ENCODE results near the gene OR6S1.

The OR6S1 gene

GRCh38 chr14:20642182-20642581 is 691 bp upstream of the OR6S1 start:
- Histone ChIP-seq H3K27me3 (ENCODE audit: control insufficient read depth, insufficient read depth, low read length) (peaks cover 5% of the 10 kb centered on the region), H3K36me3 (ENCODE audit: control insufficient read depth, insufficient read depth, low read length) (no peaks in the 10 kb centered on the region)

GRCh38 chr14:20632831-20633691 is 8.4 kb downstream of the OR6S1 start:
- H3K36me3 ChIP-seq (ENCODE audit: control insufficient read depth, insufficient read depth, low read length): no peaks in the 10 kb centered on the region
- peaks cover 27% of the 10 kb centered on the region for H3K4me1 ChIP-seq (ENCODE audit: control insufficient read depth, insufficient read depth, low read length)
- H3K27me3 ChIP-seq (ENCODE audit: control insufficient read depth, insufficient read depth, low read length): peaks cover 35% of the 10 kb centered on the region
- peak overlapping the region; percentile 12 for H3K4me3 ChIP-seq (ENCODE audit: low read length)
- no peaks in the 10 kb centered on the region for H3K9me3 ChIP-seq (ENCODE audit: control insufficient read depth, low read length)
- H3K9ac ChIP-seq (ENCODE audit: low read length): no peak overlapping the region

More at GRCh38 chr14:20642182-20642581, 691 bp upstream of the OR6S1 start:
- Histone ChIP-seq H3K9me3 (ENCODE audit: control insufficient read depth, low read length) (no peaks in the 10 kb centered on the region), H3K4me1 (ENCODE audit: control insufficient read depth, insufficient read depth, low read length) (no peaks in the 10 kb centered on the region), H3K9ac (ENCODE audit: low read length) (no peak overlapping the region), H3K4me3 (ENCODE audit: low read length) (no peak overlapping the region)

- Histone ChIP-seq H3K27me3 (ENCODE audit: control insufficient read depth, insufficient read depth, low read length) (peaks cover 39% of the 10 kb centered on the region), H3K4me1 (ENCODE audit: control insufficient read depth, insufficient read depth, low read length) (peaks cover 27% of the 10 kb centered on the region), H3K9ac (ENCODE audit: low read length) (no peak overlapping the region), H3K36me3 (ENCODE audit: control insufficient read depth, insufficient read depth, low read length) (no peaks in the 10 kb centered on the region), H3K4me3 (ENCODE audit: low read length) (peak overlapping the region; percentile 12), H3K9me3 (ENCODE audit: control insufficient read depth, low read length) (no peaks in the 10 kb centered on the region)
These were observed 9.1 kb downstream of the OR6S1 start for GRCh38 chr14:20632448-20632830.

- H3K36me3 ChIP-seq (ENCODE audit: control insufficient read depth, insufficient read depth, low read length): no peaks in the 10 kb centered on the region
- H3K27me3 ChIP-seq (ENCODE audit: control insufficient read depth, insufficient read depth, low read length): peaks cover 36% of the 10 kb centered on the region
- no peak overlapping the region for H3K4me3 ChIP-seq (ENCODE audit: low read length)
- peaks cover 27% of the 10 kb centered on the region for H3K4me1 ChIP-seq (ENCODE audit: control insufficient read depth, insufficient read depth, low read length)
- H3K9me3 ChIP-seq (ENCODE audit: control insufficient read depth, low read length): no peaks in the 10 kb centered on the region
- H3K9ac ChIP-seq (ENCODE audit: low read length): peak overlapping the region; percentile 36
These were observed 9.6 kb downstream of the OR6S1 start for GRCh38 chr14:20631880-20632389.

- Histone ChIP-seq H3K27me3 (ENCODE audit: control insufficient read depth, insufficient read depth, low read length) (peaks cover 36% of the 10 kb centered on the region), H3K9ac (ENCODE audit: low read length) (peak overlapping the region; percentile 36)
These were observed 10.2 kb downstream of the OR6S1 start for GRCh38 chr14:20631023-20631879.

GRCh38 chr14:20630340-20631022 is 11.0 kb downstream of the OR6S1 start:
- Histone ChIP-seq H3K27me3 (ENCODE audit: control insufficient read depth, insufficient read depth, low read length) (peaks cover 36% of the 10 kb centered on the region), H3K36me3 (ENCODE audit: control insufficient read depth, insufficient read depth, low read length) (no peaks in the 10 kb centered on the region), H3K4me3 (ENCODE audit: low read length) (peak overlapping the region; percentile 11), H3K9me3 (ENCODE audit: control insufficient read depth, low read length) (no peaks in the 10 kb centered on the region), H3K4me1 (ENCODE audit: control insufficient read depth, insufficient read depth, low read length) (peaks cover 27% of the 10 kb centered on the region), H3K9ac (ENCODE audit: low read length) (no peak overlapping the region)

More at GRCh38 chr14:20631023-20631879, 10.2 kb downstream of the OR6S1 start:
- H3K4me1 ChIP-seq (ENCODE audit: control insufficient read depth, insufficient read depth, low read length): peaks cover 27% of the 10 kb centered on the region
- H3K4me3 ChIP-seq (ENCODE audit: low read length): no peak overlapping the region
- H3K9me3 ChIP-seq (ENCODE audit: control insufficient read depth, low read length): no peaks in the 10 kb centered on the region
- H3K36me3 ChIP-seq (ENCODE audit: control insufficient read depth, insufficient read depth, low read length): no peaks in the 10 kb centered on the region

GRCh38 chr14:20628063-20628854 is 13.2 kb downstream of the OR6S1 start:
- Histone ChIP-seq H3K9ac (ENCODE audit: low read length) (no peak overlapping the region), H3K4me1 (ENCODE audit: control insufficient read depth, insufficient read depth, low read length) (peaks cover 38% of the 10 kb centered on the region), H3K27me3 (ENCODE audit: control insufficient read depth, insufficient read depth, low read length) (peaks cover 29% of the 10 kb centered on the region)

GRCh38 chr14:20627346-20628027 is 14.0 kb downstream of the OR6S1 start:
- Histone ChIP-seq H3K9me3 (ENCODE audit: control insufficient read depth, low read length) (no peaks in the 10 kb centered on the region), H3K9ac (ENCODE audit: low read length) (no peak overlapping the region), H3K4me3 (ENCODE audit: low read length) (no peak overlapping the region), H3K4me1 (ENCODE audit: control insufficient read depth, insufficient read depth, low read length) (peaks cover 31% of the 10 kb centered on the region), H3K36me3 (ENCODE audit: control insufficient read depth, insufficient read depth, low read length) (no peaks in the 10 kb centered on the region), H3K27me3 (ENCODE audit: control insufficient read depth, insufficient read depth, low read length) (peaks cover 22% of the 10 kb centered on the region)

More at GRCh38 chr14:20628063-20628854, 13.2 kb downstream of the OR6S1 start:
- Histone ChIP-seq H3K36me3 (ENCODE audit: control insufficient read depth, insufficient read depth, low read length) (no peaks in the 10 kb centered on the region), H3K9me3 (ENCODE audit: control insufficient read depth, low read length) (no peaks in the 10 kb centered on the region), H3K4me3 (ENCODE audit: low read length) (no peak overlapping the region)

- H3K4me1 ChIP-seq (ENCODE audit: control insufficient read depth, insufficient read depth, low read length): peaks cover 21% of the 10 kb centered on the region
- no peaks in the 10 kb centered on the region for H3K36me3 ChIP-seq (ENCODE audit: control insufficient read depth, insufficient read depth, low read length)
- no peak overlapping the region for H3K4me3 ChIP-seq (ENCODE audit: low read length)
- no peak overlapping the region for H3K9ac ChIP-seq (ENCODE audit: low read length)
- no peaks in the 10 kb centered on the region for H3K9me3 ChIP-seq (ENCODE audit: control insufficient read depth, low read length)
- H3K27me3 ChIP-seq (ENCODE audit: control insufficient read depth, insufficient read depth, low read length): peaks cover 12% of the 10 kb centered on the region
These were observed 15.2 kb downstream of the OR6S1 start for GRCh38 chr14:20626274-20626673.

- Histone ChIP-seq H3K4me3 (ENCODE audit: low read length) (no peak overlapping the region), H3K36me3 (ENCODE audit: control insufficient read depth, insufficient read depth, low read length) (no peaks in the 10 kb centered on the region), H3K4me1 (ENCODE audit: control insufficient read depth, insufficient read depth, low read length) (peaks cover 12% of the 10 kb centered on the region), H3K9me3 (ENCODE audit: control insufficient read depth, low read length) (no peaks in the 10 kb centered on the region), H3K27me3 (ENCODE audit: control insufficient read depth, insufficient read depth, low read length) (peaks cover 12% of the 10 kb centered on the region), H3K9ac (ENCODE audit: low read length) (no peak overlapping the region)
These were observed 16.9 kb downstream of the OR6S1 start for GRCh38 chr14:20624495-20625070.
